B cell (primary cell): ENCODE results near the gene CERS5.

Experiments used
- EZH2 ChIP-seq: IDR thresholded peaks from 2 replicates; pipeline ENCODE4 v1.6.1; 2012; ENCODE audit warnings: borderline replicate concordance, low read depth, mild to moderate bottlenecking, moderate library complexity, low read length; ENCODE audit not compliant: insufficient read depth, poor library complexity, severe bottlenecking
- TF ChIP-seq, protein P1 (sequence below): fragments of 200-600 bp; IDR thresholded peaks from one replicate; pipeline ENCODE4 v1.8.0; 2022; ENCODE audit warnings: antibody characterized with exemption, mild to moderate bottlenecking

DNA sequence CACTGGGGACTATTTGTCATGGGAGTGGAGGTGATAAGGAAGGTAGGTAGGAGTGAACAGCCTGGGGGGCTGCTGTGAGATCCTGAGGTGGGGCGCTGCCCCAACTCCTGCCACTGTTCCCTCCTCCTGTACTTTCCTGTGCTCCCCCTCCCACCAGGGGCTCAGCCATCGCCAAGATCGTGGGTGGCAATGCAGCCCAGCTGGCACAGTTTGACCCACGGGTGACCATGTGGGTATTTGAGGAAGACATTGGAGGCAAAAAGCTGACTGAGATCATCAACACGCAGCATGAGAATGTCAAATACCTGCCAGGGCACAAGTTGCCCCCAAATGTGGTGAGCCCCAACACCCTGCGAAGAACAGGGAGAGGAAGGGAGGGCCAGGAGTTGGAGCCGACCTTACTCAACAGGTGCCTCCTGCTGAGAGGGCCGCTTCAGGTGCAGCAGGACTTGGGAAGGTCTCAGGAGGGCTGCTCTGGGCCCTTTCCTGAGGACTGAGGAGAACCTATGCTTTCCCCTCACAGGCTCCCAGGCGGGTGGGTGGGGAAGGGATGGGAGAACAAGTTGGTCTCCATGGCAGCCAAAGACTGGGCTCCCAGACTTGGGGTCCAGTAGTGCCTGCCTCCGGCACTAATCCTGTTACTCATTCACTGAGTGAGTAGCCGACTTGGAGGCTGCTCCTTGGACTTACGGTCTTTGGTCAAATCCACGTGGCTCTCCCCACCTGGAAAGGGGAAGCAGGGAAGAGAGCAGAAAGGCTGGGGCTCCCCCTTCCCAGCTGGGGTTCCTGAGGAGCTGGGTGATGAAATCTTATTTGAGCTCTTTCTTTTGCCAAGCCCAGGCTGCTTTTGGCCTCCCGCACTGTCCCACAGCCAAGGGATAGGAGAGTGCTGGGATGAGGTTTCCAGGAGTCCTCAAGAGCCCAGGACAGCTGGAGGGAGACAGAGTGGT, 62.5 kb downstream of the CERS5 start:
- TF ChIP-seq, protein P1, sequence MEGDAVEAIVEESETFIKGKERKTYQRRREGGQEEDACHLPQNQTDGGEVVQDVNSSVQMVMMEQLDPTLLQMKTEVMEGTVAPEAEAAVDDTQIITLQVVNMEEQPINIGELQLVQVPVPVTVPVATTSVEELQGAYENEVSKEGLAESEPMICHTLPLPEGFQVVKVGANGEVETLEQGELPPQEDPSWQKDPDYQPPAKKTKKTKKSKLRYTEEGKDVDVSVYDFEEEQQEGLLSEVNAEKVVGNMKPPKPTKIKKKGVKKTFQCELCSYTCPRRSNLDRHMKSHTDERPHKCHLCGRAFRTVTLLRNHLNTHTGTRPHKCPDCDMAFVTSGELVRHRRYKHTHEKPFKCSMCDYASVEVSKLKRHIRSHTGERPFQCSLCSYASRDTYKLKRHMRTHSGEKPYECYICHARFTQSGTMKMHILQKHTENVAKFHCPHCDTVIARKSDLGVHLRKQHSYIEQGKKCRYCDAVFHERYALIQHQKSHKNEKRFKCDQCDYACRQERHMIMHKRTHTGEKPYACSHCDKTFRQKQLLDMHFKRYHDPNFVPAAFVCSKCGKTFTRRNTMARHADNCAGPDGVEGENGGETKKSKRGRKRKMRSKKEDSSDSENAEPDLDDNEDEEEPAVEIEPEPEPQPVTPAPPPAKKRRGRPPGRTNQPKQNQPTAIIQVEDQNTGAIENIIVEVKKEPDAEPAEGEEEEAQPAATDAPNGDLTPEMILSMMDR = no peak
- TF ChIP-seq EZH2 = no peak
